CD4-positive, alpha-beta T cell treated with Interleukin-4 for 4 hours (primary cell): ENCODE measurements around the gene GNE.
"Not testable (repeated sequence)": the region's sequence is repeated elsewhere in the genome, so short reads cannot be mapped to it uniquely, and the experiment has no call there.

Experiments used
- DNase-seq: peaks from one replicate; pipeline ENCODE4 v3.0.0-alpha.2; 2020

Gene GNE, protein sequence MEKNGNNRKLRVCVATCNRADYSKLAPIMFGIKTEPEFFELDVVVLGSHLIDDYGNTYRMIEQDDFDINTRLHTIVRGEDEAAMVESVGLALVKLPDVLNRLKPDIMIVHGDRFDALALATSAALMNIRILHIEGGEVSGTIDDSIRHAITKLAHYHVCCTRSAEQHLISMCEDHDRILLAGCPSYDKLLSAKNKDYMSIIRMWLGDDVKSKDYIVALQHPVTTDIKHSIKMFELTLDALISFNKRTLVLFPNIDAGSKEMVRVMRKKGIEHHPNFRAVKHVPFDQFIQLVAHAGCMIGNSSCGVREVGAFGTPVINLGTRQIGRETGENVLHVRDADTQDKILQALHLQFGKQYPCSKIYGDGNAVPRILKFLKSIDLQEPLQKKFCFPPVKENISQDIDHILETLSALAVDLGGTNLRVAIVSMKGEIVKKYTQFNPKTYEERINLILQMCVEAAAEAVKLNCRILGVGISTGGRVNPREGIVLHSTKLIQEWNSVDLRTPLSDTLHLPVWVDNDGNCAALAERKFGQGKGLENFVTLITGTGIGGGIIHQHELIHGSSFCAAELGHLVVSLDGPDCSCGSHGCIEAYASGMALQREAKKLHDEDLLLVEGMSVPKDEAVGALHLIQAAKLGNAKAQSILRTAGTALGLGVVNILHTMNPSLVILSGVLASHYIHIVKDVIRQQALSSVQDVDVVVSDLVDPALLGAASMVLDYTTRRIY

DNA sequence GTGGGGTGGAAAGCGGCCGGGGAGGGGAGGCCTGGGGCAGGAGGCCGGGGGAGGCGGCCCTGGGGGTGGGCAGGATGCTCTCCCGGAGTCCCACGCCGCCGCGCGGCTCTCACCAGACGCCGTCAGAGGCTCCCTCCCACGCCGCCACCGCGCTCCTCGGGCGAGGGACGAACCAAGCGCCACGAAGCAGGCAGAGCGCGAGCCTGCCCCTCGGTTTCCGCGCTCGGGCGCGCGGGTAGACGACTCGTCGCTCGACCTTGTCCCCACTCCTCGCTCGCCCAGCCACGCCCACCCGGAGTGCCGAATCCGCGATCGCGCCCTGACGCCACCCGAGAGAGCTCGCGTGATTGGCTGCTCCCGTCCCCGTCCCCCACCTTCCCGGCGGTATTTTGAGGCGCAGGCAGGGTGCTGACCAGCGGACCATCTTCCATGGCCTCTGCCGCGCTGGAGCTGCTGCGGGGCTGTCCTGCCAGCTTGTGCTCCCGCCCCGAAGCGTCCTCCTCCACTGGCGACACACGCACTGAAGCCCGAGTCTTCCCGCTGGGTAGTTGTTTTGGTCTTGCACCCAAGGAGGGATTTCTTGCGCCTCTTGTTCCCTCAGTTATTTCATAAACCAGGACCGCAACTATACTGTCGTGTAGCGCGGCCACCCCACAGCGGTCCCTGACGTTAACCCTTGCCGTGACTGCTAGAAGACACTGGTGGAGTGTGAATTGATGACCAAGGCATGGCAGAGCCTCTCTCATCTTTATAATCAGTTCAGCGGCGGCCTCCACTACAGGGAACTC, at the start of gene GNE:
Gene GNE, minus strand, starts transcription at position 241 of the 788 bp plus-strand sequence. CDS start 9,093 bp downstream, outside the sequence.
- peak; percentile 96 for DNase-seq

DNA sequence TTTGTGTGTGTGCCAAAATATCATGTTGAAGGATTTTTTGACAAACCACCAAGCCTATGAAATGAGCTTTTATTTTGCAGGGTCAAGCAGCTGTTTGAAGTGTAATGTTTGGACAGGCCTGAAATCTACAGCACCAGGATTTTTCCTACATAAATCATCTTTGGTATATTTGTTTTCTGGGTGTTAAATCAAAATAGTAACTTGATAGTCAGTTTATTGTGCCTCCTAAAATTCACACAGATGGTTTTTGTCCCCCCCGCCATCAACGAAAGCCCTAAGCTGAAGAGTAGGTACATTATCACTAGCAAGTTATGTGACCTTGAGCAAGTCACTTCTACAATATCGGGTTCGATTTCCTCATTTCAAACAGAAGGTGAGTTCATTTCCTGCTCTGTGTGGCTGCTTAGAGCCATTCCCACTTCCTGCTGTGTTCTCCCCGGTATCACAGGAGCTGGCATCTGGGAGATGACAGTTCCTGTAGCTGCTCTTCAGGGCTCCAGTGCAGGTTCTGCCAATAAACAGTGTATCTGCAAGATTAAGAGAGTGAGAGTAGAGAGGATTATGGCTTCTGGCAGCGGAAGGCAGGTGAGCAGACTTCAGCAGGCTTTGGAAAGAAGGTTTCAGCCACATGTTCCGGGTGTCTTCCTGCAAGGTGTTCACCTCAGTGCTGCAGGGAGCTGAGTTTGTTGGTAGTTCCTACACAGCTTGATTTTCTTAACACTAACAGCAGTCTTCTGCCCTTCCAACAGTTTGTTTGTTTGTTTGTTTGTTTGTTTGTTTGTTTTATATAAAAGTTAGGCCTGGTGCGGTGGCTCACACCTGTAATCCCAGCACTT, 48.4 kb upstream of the GNE start:
- DNase-seq = no peak

DNA sequence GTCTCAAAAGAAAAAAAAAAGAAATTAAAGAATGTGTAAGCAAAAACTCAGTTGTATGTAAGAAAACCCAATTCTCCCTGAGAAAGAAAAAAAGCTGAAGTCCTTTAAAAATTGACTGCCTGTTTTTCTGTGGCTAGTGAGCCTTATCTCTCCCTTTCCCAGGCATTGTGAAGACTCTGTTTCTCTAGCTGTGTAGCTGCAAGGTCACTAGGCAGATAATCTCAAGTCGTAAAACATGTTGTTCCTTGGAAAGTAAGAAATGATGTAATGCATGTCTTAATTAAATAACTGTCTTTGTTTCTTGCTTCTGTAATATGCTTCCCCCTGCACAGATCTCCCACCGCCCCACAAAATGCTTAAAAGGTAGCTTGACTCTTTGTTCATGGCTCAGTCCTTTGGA, 46.1 kb upstream of the GNE start:
- not testable (repeated sequence) for DNase-seq

DNA sequence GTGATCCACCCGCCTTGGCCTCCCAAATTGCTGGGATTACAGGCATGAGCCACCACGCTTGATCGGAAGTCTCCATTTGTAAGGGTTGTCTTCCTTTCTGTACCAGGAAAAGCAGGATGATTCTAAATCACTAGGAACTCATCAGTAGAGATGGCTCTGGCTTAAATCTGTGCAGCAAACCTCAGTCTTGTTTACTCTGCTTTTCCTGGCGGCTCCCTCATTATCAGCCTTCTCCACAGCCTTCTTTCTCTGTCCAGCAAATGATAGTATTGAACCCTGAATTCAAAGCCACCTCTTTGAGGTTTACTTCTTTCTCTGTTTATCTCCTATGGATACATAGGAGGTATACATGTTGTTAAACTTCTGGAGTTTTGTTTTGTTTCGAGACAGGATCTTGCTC, 43.0 kb upstream of the GNE start:
- no peak for DNase-seq

DNA sequence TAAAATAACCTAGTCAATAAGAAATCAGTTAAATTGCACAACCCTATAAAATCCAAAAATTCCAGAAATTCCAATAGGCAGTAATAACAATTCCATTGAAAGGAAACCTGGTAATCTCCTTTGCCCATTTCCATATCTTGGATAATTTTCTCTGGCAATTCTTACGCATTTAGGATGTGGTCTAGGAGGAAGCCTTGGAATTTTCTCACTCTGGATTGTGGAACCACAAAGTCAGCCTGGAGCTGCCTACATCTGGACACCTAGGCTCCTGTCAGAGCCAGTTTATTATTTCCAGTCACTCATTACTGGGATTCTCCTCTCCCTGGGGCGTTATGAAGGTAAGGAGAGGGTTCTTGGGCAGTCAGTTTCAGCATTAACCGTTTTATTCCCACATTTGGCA, 40.3 kb upstream of the GNE start:
- DNase-seq = no peak

DNA sequence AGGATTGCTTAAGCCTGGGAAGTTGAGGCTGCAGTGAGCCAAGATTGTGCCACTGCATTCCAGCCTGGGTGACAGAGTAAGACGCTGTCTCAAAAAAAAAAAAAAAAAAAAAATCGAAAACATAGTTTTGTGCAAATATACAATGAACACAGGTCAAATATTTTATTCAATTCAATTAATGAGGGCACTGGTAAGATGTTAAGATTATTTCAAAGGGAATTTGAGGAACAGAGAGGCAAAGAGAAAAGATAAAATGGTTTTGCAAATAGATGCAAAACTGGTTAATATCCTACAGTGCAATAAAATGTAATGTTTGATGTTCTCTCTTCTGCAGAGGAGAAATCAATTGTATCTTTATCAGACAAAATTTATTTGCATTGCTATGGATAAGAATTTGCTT, 39.5 kb upstream of the GNE start:
- no peak for DNase-seq

DNA sequence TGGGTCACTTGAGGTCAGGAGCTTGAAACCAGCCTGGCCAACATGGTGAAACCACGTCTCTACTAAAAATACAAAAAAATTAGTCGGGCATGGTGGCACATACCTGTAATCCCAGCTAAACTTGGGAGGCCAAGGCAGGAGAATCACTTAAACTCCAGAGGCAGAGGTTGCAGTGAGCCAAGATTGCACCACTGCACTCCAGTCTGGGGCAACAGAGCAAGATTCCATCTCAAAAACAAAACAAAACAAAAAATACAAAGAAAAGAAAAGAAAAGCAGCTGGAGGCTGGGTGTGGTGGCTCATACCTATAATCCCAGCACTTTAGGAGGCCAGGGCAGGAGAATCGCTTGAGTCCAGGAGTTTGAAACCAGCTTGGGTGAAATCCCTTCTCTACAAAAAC, 36.7 kb upstream of the GNE start:
- DNase-seq = not testable (repeated sequence)

DNA sequence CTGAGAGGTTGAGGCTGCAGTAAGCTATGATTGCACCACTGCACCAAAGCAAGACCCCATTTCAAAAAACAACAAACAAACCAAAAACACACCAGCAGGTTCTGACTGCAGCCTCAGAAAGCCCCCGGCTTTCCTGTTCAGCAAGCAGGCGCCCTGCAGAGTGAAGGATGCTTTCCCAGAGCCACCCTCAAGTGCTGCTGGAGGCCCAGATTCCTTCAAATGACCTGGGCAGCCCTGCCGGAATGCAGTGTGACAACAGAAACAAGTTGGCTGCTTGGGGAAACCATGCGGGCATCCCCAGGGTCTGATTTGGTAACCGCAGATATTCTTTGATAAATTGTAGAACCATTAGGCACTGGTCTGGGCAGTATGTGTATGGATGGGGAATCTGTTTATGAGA, 35.7 kb upstream of the GNE start:
- no peak for DNase-seq

DNA sequence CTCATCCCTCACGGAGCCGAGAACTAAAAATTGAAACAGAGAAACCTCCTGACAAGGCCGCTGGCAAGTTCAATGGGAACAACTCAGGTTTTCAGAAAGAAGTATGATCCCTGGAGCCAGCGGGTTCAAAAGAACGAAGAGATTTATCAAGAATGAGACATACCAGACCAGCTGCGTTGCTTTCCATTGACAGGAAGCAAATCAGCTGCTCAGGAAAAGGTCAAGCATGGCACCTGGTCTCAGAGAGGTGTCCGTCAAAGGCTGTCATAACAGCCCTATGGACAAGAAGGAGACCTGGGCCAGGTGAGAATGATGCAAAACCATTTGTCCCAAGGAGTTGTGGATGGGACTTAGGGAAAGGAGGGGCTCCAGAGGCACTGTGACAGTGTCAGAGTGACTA, 34.9 kb upstream of the GNE start:
- DNase-seq = no peak

DNA sequence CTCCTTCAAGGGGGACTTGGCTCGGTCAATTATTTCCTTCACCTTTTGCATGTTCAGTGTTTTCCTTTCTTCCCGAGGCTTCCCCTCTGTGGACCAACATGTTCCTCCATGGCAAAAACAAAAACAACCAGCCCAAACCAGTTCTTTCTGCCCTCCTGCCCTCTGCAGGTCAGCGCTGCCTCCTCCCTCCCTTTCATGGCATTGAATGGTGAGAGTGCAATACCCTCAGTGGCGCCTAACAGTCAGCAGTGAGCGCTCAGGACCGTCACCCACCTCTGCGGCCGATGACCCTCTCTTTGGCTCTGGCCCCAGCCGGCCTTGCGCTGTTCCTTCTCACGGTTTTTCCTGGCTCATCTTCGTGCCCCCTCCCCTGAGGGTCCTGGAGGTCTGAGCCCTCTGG, 34.4 kb upstream of the GNE start:
- DNase-seq = no peak

DNA sequence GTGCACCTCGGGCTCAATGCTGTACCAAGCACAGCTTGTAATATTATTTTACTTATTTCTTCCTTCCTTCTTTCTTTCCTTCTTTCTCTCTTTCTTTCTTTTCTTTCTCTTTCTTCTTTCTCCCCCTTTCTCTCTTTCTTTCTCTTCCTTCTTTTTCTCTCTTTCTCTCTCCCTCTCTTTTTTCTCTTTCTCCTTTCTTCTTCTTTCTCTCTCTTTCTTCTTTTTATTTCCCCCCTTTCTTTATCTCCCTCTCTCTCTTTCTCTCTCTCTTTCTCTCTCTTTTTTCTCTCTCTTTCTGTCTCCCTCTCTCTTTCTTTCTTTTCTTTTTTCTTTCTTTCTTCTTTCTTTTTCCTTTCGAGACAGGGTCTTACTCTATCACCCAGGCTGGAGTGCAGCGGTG, 32.7 kb upstream of the GNE start:
- DNase-seq = no peak

DNA sequence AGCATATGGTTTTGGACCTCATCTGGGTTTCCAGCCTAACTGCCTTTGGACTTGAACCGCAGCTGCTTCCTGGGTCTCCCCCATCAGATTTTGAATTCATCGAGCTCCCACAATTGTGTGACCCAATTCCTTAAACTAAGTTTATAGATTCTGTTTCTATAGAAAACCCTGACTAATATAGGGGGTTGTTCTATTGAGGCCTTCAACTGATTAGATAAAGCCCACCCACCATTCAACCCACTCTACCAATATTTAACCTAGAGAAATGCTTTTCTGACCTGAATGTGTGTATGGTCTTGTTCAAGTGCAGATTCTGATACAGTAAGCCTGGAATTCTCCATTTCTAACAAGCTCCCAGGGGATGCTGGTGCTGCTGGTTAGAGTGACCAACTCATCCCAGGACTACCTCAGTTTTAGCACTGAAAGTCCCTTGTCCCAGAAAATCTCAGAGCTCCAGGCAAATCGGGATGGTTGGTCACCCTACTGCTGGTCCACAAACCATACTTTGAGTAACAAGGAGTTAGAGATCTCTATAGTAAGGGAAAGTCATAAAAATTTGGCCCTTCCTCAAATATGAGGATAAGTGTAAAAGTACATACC, 31.7 kb upstream of the GNE start:
- no peak for DNase-seq

DNA sequence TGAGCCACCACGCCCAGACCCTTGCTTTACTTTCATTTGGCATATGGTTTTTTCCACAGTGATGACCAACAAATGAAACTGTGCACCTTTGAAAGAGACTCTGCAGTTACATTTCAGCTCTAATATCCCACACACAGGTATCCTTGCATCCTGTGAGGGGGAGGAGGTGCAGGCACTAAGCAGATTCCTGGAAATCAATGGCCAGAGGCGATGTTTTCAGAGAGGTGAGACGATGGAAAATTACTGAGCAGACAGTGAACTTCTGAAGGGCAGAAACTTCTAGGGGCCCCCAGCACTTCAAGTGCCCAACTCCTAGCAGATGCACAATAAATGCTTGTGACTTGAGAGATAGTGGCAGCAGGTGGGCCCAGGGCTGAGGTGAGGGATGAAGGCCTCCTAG, 29.8 kb upstream of the GNE start:
- DNase-seq = no peak

DNA sequence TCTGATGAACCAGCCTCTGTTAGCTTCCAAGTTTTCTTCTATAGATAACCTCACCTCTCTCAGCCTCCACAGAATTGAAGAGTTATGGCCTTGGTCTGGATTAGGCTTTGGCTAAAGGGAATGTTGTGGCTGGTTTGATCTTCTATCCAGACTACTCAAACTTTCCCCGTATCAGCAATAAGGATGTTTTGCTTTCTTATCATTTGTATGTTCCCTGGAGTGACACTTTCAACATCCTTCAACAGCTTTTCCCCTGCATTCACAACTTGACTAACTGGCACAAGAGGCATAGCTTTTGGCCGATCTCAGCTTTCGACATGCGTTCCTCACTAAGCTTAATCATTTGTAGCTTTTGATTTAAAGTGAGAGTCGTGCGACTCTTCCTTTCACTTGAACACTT, 28.1 kb upstream of the GNE start:
- DNase-seq = no peak

DNA sequence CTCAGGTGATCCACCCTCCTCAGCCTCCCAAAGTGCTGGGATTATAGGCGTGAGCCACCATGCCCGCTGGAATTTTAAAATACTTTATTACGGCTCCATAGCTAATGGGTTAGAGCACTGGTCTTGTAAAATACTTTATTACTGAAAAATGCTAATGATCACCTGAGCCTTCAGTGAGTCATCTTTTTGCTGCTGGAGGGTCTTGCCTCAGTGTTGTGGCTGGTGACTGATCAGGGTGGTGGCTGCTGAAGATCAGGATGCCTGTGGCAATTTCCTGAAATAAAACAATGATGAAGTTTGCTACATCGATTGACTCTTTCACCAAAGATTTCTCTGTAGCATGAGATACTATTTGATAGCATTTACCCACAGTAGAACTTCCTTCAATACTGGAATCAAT, 26.0 kb upstream of the GNE start:
- DNase-seq = no peak

DNA sequence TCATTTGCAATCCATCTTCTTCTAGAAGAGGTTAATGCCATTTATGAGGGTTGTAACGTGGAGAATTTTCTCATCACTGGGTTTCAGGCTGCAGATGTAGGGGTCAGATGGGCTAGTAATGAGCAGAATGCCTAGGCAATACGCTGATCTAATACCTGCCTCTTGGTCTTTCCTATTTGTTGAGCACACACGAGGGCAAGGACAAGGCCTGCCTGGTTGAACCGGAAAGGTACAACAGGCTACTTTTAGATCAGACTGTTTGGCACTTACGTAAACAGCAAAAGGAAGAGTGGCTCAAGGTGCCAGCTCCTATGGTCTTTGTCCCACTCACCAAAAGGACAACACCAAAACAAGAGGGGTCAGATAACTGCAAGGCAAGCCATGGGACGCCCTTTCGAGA, 24.0 kb upstream of the GNE start:
- no peak for DNase-seq

DNA sequence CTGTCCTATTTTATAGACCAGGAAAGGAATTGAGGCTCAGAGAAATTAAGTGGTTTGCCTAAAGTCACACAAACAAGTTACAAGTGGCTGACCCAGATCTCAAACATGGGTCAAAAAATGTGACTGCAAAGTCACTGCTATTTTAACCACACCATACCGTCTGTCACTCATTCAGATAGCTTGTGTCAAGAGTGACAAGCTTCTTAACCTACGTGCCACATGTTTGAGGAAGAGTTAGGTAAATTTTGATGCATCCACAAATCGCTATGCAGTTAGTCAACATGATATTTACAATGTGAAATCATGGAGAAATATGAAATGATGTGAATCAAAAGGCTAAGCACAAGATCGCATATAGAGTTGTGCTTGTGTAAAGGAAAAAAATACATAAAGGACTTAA, 22.7 kb upstream of the GNE start:
- no peak for DNase-seq

DNA sequence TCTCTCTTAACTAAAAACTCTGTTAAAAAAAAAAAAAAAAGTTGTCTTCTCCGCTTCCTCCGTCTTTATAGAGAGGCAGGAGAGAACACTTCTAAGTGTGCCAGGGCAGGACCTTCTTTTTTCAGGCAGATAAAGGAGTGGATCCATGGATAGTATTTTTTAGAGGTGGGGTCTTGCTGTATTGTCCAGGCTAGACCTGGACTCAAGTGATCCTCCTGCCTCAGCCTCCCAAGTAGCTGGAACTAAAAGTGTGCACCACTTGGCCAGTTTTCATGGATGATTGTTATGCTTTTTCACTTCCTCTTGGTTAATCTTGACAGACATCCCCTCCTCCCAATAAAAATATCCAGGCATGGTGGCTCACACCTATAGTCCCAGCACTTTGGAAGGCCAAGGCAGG, 20.0 kb upstream of the GNE start:
- no peak for DNase-seq

DNA sequence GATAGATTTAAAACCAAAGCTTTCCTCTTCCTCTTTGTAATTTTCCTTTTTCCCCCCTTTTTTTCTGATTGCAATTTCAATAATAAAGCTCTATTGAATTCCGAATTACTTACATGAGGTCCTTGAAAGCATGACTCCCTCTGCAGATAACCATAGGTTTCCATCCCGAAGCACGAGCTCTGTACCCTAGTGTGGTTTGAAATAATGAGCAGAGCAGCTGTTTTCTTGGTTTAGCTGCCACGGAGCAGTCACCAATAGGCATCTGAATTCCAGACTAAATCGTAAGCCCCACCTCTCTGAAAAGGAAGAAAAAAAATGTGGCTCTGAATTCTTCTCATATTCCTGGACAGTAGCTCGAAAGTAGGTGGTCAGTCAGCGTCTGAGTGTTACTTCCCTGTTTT, 18.5 kb upstream of the GNE start:
- no peak for DNase-seq

DNA sequence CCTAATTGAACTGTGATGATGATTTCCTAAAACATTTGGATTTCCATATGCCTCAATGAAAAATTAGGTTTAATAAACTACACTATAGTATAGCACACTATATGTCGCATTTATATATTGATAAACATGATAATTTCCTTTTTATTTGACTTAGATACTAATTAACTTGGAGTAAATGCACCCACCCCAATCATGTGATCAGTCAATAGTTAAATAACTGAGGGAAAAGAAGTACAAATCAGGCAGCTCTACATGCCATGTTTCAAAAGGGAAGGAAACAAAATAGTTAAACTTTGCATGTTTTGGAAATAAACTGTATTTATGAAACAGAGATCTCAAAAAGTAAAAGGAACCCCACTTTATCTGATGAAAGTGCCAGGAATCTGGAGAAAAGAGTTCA, 18.0 kb upstream of the GNE start:
- no peak for DNase-seq

DNA sequence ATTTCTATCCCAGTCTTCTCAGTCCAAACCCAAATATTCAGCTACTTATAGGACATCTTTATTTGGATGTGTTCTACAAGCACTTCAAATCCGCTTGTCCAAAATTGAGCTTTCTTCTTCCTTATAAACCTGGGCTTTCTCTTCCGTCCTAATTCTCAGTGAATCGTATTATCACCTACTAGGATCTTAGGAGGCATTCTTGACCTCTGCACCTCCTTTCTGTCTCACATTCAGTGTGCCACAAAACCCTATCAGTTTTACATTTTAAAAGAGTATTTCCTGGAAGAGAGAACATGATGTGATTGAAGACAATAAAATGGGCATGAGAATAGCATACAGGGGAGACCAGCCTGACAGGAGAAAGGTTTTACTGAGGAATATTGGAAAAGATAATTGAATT, 16.8 kb upstream of the GNE start:
- no peak for DNase-seq

DNA sequence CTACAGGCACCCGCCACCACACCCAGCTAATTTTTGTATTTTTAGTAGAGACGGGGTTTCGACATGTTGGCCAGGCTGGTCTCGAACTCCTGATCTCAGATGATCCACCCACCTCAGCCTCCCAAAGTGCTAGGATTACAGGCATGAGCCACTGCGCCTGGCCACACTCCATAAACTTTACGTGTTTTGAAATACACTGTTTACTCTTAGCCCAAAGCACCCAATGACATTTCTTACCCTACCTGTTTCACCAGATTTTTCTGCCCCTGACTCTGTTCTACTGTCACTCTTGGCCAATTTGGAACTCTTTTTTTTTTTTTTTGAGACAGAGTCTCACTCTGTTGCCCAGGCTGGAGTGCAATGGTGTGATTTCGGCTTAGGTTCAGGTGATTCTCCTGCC, 15.1 kb upstream of the GNE start:
- DNase-seq = not testable (repeated sequence)
